ENCODE results near the gene RAD9A.

RAD9A gene

GRCh38 chr11:67357831-67358670, 33.7 kb upstream of the RAD9A start:
- no peak for DNase-seq

GRCh38 chr11:67364169-67364568, 27.6 kb upstream of the RAD9A start:
- no peak for DNase-seq

- DNase-seq: no peak
Observed at GRCh38 chr11:67364783-67365722, 26.7 kb upstream of the RAD9A start.

GRCh38 chr11:67365736-67366444, 25.9 kb upstream of the RAD9A start:
- DNase-seq: no peak

DNA sequence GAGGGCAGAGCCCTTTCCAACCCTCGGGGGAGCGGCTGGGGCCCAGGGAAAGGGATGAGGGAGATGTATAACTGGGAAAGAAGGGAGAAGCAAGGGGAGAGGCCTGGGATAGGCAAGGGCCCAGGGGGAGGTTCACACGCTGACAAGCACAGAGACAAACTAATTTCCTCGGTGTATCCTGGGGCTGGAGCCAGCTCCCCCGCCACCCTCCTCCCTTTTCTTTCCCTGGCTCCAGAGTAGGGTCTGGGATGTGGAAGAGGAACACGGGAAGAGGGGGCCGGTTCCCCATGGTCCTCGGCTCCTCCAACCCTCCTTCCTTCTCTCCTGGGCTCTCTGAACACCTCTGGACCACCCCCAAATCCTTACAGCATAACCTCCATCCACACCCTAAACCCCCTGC, 25.2 kb upstream of the RAD9A start:
- no peak for DNase-seq

GRCh38 chr11:67366961-67367760, 24.6 kb upstream of the RAD9A start:
- no peak for DNase-seq

GRCh38 chr11:67367761-67368227, 24.0 kb upstream of the RAD9A start:
- no peak for DNase-seq

DNA sequence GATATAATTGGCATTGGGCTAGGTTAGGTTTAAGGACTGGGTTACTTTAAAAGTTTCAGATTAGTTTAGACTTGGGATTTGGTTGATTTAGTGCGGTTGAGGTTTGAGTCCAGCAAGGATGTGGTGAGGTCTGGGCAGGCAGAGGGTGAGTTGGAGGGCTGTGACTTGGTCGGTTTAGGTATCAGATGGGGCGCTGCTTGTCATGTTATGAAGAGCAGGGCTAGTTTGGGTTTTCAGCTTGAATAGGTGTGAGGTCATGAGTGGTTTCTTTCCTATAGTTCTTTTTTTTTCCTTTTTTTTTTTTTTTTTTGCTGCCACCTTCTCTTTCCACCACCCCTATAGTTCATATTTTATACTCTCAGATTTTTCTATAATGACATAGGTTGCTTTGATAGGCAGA, 23.2 kb upstream of the RAD9A start:
- no peak for DNase-seq

DNA sequence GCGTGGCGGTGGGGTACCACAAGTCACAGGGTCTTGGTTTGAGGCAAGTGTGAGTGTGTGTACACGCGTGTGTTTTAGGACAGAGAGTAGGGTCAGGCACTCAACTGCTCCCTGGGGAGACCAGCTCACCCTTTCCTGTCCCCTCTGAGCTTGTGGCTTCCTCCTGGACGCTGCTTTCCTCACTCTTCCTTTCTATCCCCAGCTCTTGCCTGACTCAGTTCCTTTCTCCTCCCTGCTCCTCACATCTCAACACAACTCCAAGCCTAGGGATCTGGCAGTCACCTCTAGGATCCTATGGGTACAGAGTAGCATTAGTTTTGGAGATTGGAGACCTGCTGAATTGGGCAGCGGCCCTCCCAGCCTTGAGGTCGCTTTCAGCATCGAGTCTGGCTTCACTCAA, 22.5 kb upstream of the RAD9A start:
- DNase-seq: no peak

DNA sequence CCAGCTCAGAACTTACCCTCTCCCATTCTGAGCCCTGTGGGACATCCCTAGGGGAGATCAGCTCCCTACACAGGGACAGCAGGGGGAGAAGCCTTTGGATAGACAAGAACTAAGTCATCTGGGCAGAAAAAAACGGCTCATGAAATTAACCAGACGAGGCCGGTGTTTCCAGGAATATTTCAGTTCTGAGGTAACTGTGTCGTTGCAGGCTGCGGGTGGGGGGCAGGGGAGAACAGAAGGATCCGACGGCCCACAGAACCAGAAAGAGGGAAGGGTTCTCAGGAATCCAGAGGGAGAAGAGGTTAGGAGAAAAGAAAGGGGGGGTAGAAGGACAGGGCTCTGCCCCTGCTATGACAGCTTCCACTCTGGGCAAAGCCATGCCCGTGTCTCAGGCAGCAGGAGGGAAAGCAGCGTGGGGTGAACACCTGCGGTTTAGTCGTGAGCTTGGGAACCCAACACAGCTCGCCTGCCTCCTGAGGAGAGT, 21.9 kb upstream of the RAD9A start:
- no peak for DNase-seq

DNA sequence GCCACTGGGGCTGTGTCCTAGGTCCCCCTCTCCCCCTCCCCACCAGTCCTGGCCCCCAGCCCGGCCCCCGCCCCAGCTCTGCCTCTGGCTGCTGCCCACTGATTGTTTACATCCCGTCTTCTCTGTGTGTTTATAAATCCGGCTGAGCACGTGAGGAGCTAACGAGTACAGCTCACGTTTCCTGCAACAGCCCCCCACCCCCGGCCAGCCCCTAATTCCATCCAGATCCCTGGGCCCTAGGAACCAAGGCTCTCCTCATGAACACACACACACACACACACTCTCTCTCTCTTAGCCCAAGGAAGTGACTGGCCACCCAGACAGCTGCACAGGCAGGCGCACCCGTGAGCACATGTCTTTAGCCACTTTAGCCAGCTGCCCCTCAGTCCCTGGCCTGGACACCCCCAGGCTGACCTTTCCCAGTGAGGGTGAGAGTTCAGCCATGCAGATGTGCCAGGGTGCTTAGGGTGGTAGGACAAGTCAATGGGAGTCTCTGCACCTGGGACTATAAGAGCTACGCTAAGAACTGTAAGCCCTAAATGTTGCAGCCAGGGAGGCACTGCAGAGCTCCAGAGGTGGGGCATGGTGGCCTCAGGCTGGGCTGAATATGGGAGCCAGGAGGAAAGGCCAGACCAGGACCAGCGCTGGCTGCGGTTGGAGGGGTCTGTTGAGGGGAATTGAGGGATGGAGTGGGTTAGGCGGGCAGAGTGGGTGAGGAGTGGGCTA, 21.3 kb upstream of the RAD9A start:
- DNase-seq: no peak

GRCh38 chr11:67371189-67371910, 20.4 kb upstream of the RAD9A start:
- DNase-seq: no peak

DNA sequence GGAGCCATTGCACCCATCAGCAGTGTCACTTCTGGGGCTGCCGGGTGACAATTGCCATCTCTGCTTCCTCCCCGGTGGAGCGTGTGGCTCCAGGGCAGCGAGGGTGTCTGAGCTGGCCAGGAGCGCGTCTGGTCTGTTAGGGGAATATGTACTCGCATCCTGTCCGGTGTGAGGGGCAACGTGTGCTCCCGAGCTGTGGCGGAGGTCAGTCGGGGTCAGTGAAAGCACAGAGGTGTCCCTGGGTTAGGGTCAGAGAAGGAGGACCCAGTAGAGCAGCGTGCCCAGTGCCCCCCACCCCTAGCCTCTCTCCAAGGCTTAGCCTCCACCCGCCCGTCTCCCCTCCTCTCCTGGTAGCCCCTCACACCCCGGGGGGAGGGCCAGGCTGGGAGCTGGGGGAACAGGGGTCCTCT, 19.9 kb upstream of the RAD9A start:
- no peak for DNase-seq

- DNase-seq: no peak
Observed at GRCh38 chr11:67372321-67372992, 19.3 kb upstream of the RAD9A start.

- no peak for DNase-seq
Observed at GRCh38 chr11:67372993-67373647, 18.7 kb upstream of the RAD9A start, which contains the start of gene CLCF1. Gene CLCF1 (minus strand): TSS chr11:67373598. CDS start chr11:67373539, 59 bp downstream.

- DNase-seq: no peak
Observed at GRCh38 chr11:67373648-67374570, 17.9 kb upstream of the RAD9A start.

- DNase-seq: no peak
Observed at GRCh38 chr11:67374571-67375281, 17.1 kb upstream of the RAD9A start.

All from cerebellar nuclear complex (tissue), 1 donor.